ENCODE data around the gene COL2A1. TPM values are rescaled to one million over a fixed set of nuclear protein-coding genes. Genes with fewer than 3 reads are reported as not detected.
A peak's percentile ranks its signal among the peaks of the same experiment; 100 is the strongest.

The COL2A1 gene
- total RNA-seq, 1 experiment from 2014 or later: not detected

- Histone ChIP-seq H3K4me1 (replicated peaks; ENCODE audit: insufficient read depth) (peaks cover 24% of the 10 kb centered on the region), H3K27me3 (ENCODE audit: insufficient read depth, low read depth) (peaks cover 51% of the 10 kb centered on the region), H3K27ac (peak overlapping the region; percentile 48; the same call in 1 of the 2 replicates), H4K20me1 (ENCODE audit: insufficient read depth) (no peaks in the 10 kb centered on the region), H3F3A (ENCODE audit: insufficient read depth, low read depth) (peaks cover 12% of the 10 kb centered on the region; the same call in 1 of the 2 replicates), H3K4me3 (peak overlapping the region; percentile 78), H3K9me2 (ENCODE audit: insufficient read depth) (no peaks in the 10 kb centered on the region), H3K4me2 (peak overlapping the region; percentile 98), H3K9me3 (ENCODE audit: insufficient read depth, low read depth) (no peaks in the 10 kb centered on the region), H3K36me3 (ENCODE audit: low read depth) (no peaks in the 10 kb centered on the region), H3K79me2 (ENCODE audit: low read depth) (no peaks in the 10 kb centered on the region), H2AFZ (peak overlapping the region; percentile 91)
- BruUV-seq (replicated peaks): no TSS peak
- ChIA-PET POLR2A (ENCODE audit: unreplicated experiment) (no interaction called here), CTCF (no interaction called here)
- DNase-seq: peak; percentile 54 to 74
- no peak for TF ChIP-seq CTCF (conservative IDR thresholded peaks at IDR 0.05)
- intact Hi-C loops (cut with micrococcal nuclease; ENCODE audit: unreplicated experiment): loop anchor here (2.0 kb wide), 1 partner anchor 18 kb away; no protein-coding TSS in a partner anchor
Measured at GRCh38 chr12:48000878-48001504, 3.3 kb downstream of the COL2A1 start.

GRCh38 chr12:47999816-48000215 lies 4.5 kb downstream of the COL2A1 start:
- Histone ChIP-seq H3F3A (ENCODE audit: insufficient read depth, low read depth) (peaks cover 12% of the 10 kb centered on the region; the same call in 1 of the 2 replicates), H3K79me2 (ENCODE audit: low read depth) (no peaks in the 10 kb centered on the region), H3K4me3 (no peak overlapping the region), H3K4me1 (replicated peaks; ENCODE audit: insufficient read depth) (peaks cover 24% of the 10 kb centered on the region), H3K9me3 (ENCODE audit: insufficient read depth, low read depth) (no peaks in the 10 kb centered on the region), H3K4me2 (no peak overlapping the region), H4K20me1 (ENCODE audit: insufficient read depth) (no peaks in the 10 kb centered on the region), H3K27ac (no peak overlapping the region), H3K9me2 (ENCODE audit: insufficient read depth) (no peaks in the 10 kb centered on the region), H3K36me3 (ENCODE audit: low read depth) (no peaks in the 10 kb centered on the region), H2AFZ (no peak overlapping the region), H3K27me3 (ENCODE audit: insufficient read depth, low read depth) (peaks cover 45% of the 10 kb centered on the region)
- POLR2A ChIA-PET (ENCODE audit: unreplicated experiment): no interaction called here
- TF ChIP-seq CTCF (conservative IDR thresholded peaks at IDR 0.05): no peak
- TF ChIP-seq EZH2 (IDR thresholded peaks at IDR 0.05; ENCODE audit: low read depth): no peak
- intact Hi-C loops (cut with micrococcal nuclease; ENCODE audit: unreplicated experiment): loop anchor here (2.0 kb wide), 1 partner anchor 19 kb away; no protein-coding TSS in a partner anchor
- no peak for DNase-seq
- CTCF ChIA-PET: no interaction called here
- no TSS peak for BruUV-seq (replicated peaks)

DNA sequence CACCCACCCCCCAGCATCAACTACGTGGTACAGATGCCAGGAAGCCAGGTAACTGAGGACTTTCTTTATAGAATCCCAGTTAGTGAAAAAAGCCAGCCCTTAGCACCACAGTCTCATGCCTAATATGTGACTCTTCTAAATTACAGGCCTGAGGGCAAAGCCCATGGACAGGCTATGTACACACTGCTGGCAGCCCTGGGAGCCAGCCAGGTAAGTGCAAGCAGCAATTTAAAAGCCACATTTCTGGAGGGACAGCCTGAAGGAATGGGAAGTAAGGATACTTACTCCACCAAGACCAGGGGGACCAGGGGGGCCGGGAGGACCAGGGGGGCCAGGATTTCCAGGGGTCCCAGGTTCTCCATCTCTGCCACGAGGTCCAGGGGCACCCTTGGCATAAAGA lies 7.0 kb downstream of the COL2A1 start:
- intact Hi-C loops (cut with micrococcal nuclease; ENCODE audit: unreplicated experiment): loop anchor here (1.0 kb wide), 1 partner anchor 24 kb away; no protein-coding TSS in a partner anchor

More for the DNA sequence above, 7.0 kb downstream of the COL2A1 start:
- TF ChIP-seq EZH2 (IDR thresholded peaks at IDR 0.05; ENCODE audit: low read depth) (no peak), CTCF (conservative IDR thresholded peaks at IDR 0.05) (no peak)
- H3K27me3 ChIP-seq (ENCODE audit: insufficient read depth, low read depth): peaks cover 50% of the 10 kb centered on the region
- POLR2A ChIA-PET (ENCODE audit: unreplicated experiment): interaction anchor here (0.7 kb wide), 1 partner anchor 116 kb away, joined by 5 read pairs; no protein-coding TSS in a partner anchor
- no peaks in the 10 kb centered on the region for H3K36me3 ChIP-seq (ENCODE audit: low read depth)
- peaks cover 12% of the 10 kb centered on the region; the same call in 1 of the 2 replicates for H3F3A ChIP-seq (ENCODE audit: insufficient read depth, low read depth)
- H3K9me3 ChIP-seq (ENCODE audit: insufficient read depth, low read depth): no peaks in the 10 kb centered on the region
- no TSS peak for BruUV-seq (replicated peaks)
- no peaks in the 10 kb centered on the region for H3K79me2 ChIP-seq (ENCODE audit: low read depth)
- H3K9me2 ChIP-seq (ENCODE audit: insufficient read depth): no peaks in the 10 kb centered on the region
- peak overlapping the region; percentile 30 for H3K4me2 ChIP-seq
- H4K20me1 ChIP-seq (ENCODE audit: insufficient read depth): no peaks in the 10 kb centered on the region
- CTCF ChIA-PET: no interaction called here
- H3K27ac ChIP-seq: no peak overlapping the region
- peaks cover 24% of the 10 kb centered on the region for H3K4me1 ChIP-seq (replicated peaks; ENCODE audit: insufficient read depth)
- H2AFZ ChIP-seq: no peak overlapping the region
- peak; percentile 54 to 83 for DNase-seq
- H3K4me3 ChIP-seq: no peak overlapping the region

Data from PC-9 (cell line).